Measurements from ENCODE around the gene ITIH2. TPM values are rescaled to one million over a fixed set of nuclear protein-coding genes. Genes with fewer than 3 reads are reported as not detected.
"Not testable (repeated sequence)": the region's sequence is repeated elsewhere in the genome, so short reads cannot be mapped to it uniquely, and the experiment has no call there.

ITIH2 gene
- total and polyA plus RNA-seq, 3 donors from 2014 or later: 0.37 to 0.41 TPM; not detected in 1

DNA sequence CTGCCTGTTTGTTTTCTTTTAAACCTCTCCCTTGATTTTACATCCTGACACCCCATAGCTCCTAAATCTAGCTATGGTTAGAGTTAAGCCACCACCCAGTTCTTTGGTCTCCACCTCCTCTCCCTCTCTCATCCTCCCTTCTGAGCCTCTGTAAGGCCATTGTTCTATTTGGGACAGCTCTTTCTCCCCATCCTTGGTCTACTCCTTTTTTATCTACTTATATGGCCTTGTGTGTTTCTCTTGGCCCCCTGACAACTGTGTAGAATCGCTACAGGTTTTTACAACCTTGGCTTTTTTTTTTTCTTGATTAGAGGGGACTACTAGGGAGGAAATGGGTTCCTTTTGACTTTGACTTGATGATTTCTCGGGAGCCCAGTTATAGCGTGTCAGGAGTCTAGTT, 33.0 kb upstream of the ITIH2 start:
- Histone ChIP-seq H3K27ac (no peak overlapping the region), H3K4me1 (peaks cover 16% of the 10 kb centered on the region), H3K27me3 (no peaks in the 10 kb centered on the region), H3K9me3 (no peaks in the 10 kb centered on the region), H3K4me3 (no peak overlapping the region), H3K36me3 (ENCODE audit: low read depth, missing control alignments) (no peaks in the 10 kb centered on the region)
- WGBS, 2 donors: 57 to 62% methylated on average over 3 of the region's 3 CpGs
- intact Hi-C loops (cut with DNase I; ENCODE audit: low total_unique reads): no loop called here
- TF ChIP-seq, protein P1, sequence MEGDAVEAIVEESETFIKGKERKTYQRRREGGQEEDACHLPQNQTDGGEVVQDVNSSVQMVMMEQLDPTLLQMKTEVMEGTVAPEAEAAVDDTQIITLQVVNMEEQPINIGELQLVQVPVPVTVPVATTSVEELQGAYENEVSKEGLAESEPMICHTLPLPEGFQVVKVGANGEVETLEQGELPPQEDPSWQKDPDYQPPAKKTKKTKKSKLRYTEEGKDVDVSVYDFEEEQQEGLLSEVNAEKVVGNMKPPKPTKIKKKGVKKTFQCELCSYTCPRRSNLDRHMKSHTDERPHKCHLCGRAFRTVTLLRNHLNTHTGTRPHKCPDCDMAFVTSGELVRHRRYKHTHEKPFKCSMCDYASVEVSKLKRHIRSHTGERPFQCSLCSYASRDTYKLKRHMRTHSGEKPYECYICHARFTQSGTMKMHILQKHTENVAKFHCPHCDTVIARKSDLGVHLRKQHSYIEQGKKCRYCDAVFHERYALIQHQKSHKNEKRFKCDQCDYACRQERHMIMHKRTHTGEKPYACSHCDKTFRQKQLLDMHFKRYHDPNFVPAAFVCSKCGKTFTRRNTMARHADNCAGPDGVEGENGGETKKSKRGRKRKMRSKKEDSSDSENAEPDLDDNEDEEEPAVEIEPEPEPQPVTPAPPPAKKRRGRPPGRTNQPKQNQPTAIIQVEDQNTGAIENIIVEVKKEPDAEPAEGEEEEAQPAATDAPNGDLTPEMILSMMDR (IDR thresholded peaks at IDR 0.05): no peak
- no peak for TF ChIP-seq POLR2A (IDR thresholded peaks at IDR 0.05)
- DNase-seq: no peak

DNA sequence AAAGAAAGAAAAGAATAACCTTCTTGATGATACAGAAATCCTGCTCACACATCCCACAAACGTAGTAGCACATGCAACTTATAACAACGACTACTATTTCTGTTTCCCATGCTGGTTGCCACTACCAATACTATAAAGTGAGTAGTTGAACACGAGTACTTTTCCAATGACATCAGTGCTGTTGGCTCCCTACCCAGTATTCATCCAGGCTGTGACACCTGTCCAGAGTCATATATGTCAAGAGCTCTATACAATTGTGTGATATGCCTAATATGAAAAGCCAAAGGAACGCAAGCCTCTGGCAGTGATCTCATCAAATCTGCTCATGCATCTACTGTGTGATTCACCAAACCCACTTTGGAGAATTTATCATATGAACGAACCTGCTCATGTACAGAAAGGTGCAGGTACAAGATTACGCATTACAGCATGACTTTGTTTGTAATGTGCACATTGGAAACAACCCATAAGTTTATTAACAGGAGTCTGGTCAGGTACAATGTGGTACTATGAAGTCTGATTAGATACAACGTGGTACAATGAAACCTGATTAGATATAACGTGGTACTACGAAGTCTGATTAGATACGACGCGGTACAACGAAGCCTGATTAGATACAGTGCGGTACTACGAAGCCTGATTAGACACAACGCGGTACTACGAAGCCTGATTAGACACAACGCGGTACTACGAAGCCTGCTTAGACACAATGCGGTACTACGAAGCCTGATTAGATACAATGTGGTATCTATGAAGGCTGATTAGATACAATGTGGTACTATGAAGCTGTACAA, 30.6 kb upstream of the ITIH2 start:
- H3K4me3 ChIP-seq: no peak overlapping the region
- H3K27ac ChIP-seq: no peak overlapping the region
- no peaks in the 10 kb centered on the region for H3K27me3 ChIP-seq
- 41 to 51% methylated on average over 23 of the region's 23 CpGs for WGBS, 2 donors
- TF ChIP-seq, protein P1 (IDR thresholded peaks at IDR 0.05): no peak
- no peak for TF ChIP-seq POLR2A (IDR thresholded peaks at IDR 0.05)
- H3K36me3 ChIP-seq (ENCODE audit: low read depth, missing control alignments): no peaks in the 10 kb centered on the region
- peak; percentile 65 for DNase-seq
- intact Hi-C loops (cut with DNase I; ENCODE audit: low total_unique reads): no loop called here
- no peaks in the 10 kb centered on the region for H3K9me3 ChIP-seq
- peaks cover 12% of the 10 kb centered on the region for H3K4me1 ChIP-seq

GRCh38 chr10:7679256-7679655, 23.9 kb upstream of the ITIH2 start:
- Histone ChIP-seq H3K27me3 (no peaks in the 10 kb centered on the region), H3K9me3 (no peaks in the 10 kb centered on the region), H3K36me3 (ENCODE audit: low read depth, missing control alignments) (no peaks in the 10 kb centered on the region), H3K27ac (no peak overlapping the region), H3K4me1 (no peaks in the 10 kb centered on the region), H3K4me3 (no peak overlapping the region)
- no peak for DNase-seq
- intact Hi-C loops (cut with DNase I; ENCODE audit: low total_unique reads): no loop called here
- TF ChIP-seq, protein P1 (IDR thresholded peaks at IDR 0.05): no peak
- TF ChIP-seq POLR2A (IDR thresholded peaks at IDR 0.05): no peak
- WGBS, 2 donors: 80 to 94% methylated on average over 1 of the region's 1 CpG

DNA sequence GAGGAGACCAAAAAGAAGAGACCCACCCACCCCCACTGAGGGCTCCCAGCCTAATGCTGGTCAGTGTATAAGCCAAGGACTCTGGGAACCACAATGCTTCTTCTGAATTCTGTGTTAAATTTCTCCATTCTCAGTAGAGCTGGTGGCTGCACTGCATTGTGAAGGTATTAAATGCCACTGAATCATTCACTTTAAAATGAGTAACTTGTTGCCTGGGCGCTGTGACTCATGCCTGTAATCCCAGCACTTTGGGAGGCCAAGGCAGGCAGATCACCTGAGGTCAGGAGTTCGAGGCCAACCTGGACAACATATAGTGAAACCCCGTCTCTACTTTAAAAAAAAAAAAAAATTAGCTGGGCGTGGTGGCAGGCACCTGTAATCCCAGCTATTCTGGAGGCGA, 23.0 kb upstream of the ITIH2 start:
- intact Hi-C loops (cut with DNase I; ENCODE audit: low total_unique reads); DNase-seq; H3K9me3 ChIP-seq; H3K4me3 ChIP-seq; H3K27ac ChIP-seq; H3K27me3 ChIP-seq; H3K4me1 ChIP-seq; H3K36me3 ChIP-seq (ENCODE audit: low read depth, missing control alignments): not testable (repeated sequence)
- WGBS, 2 donors: 72 to 84% methylated on average over 5 of the region's 5 CpGs

DNA sequence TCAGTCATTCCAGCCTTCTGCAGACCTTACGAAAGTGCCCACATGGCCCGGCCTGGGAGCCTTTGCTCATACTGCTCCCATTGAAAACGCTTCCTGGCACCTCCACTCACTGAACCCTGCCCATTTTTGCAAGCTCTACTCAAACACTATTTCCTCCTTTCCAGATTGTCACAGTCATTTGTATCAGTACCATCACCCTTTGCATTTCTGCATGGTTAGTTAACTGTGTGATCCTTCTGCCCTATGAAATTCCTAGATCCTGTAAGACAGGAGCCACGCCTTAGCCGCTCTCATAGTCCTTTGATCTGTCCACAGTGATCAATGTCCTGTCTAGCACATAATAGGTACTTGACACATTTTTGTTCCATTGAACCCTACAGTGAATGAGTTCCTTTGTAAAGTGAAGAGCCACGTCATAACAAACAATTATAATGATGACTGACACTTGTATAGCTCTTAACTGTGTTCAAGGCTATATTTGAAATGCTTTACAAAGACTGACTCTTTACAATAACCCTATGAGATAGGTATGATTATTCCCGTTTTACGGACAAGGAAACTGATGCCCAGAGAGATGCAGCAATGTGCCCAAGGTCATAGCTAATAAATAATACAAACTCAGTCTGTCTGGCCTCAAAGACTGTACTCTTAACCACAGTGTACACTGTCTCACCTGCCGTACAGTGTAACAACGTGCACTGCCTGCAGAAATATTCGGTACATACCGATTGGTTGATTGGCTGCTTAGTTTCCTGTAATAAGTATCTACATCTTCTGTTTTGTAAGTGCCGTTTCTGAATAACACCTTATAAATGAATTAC, 16.6 kb upstream of the ITIH2 start:
- Histone ChIP-seq H3K4me3 (no peak overlapping the region), H3K36me3 (ENCODE audit: low read depth, missing control alignments) (no peaks in the 10 kb centered on the region), H3K27me3 (no peaks in the 10 kb centered on the region), H3K27ac (no peak overlapping the region), H3K4me1 (no peaks in the 10 kb centered on the region), H3K9me3 (no peaks in the 10 kb centered on the region)
- WGBS, 2 donors: 62 to 63% methylated on average over 13 of the region's 13 CpGs
- no peak for DNase-seq
- TF ChIP-seq, protein P1 (IDR thresholded peaks at IDR 0.05): no peak
- TF ChIP-seq POLR2A (IDR thresholded peaks at IDR 0.05): no peak
- intact Hi-C loops (cut with DNase I; ENCODE audit: low total_unique reads): loop anchor here (5.0 kb wide), 1 partner anchor 159 kb away; no protein-coding TSS in a partner anchor

Measured in testis (tissue), 3 donors.